Measurements from ENCODE around the gene APOC4.
A peak's percentile ranks its signal among the peaks of the same experiment; 100 is the strongest.

The APOC4 gene

DNA sequence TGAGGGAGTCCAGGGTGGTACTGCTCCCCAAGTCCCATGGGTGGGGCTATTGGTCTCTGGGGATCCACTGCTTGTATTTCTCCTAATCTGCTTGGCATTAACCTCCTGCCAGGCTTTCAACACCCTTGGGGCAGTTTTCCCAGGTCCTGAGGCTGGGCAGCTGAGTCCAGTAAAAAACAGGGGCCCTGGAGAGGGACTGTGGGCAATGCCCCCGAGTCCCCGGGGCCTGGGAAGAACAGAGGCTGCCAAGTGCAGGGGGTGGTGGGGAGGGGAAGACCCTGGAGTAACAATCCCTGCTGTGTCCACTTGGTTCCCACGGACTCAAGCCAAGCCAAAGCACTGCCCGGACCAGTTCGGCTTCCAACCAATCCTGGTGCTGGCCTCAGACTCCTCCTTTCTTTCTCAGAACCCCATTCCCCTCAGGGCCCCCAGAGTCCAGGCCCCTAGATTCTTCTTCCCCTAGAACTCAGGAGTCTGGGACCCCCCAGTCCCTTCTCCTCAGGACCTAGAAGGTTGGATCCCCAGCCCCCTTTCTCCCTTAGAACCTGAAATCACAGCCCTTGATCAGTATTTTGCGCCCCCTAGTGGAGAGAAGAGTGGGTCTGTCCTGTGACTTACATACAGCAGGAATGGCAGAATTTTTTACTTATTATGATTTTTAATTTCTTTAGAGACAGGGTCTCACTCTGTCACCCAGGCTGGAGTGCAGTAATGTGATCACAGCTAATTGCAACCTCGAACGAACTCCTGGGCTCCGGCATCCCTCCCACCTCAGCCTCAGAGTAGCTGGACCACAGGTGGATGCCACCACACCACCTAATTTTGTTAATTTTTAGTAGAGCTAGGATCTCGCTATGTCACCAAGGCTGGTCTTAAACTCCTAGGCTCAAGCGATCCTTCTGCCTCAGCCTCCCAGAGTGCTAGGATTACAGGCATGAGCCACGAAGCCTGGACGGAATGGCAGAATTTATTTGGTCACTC, 9.4 kb downstream of the APOC4 start:
- H3K9me3 ChIP-seq = no peaks in the 10 kb centered on the region
- peak; percentile 82 for DNase-seq
- H3K27me3 ChIP-seq = no peaks in the 10 kb centered on the region
- H3K4me1 ChIP-seq = 0 out of 2 replicates have a peak, but pooled peaks cover 3% of the 10 kb centered on the region
- TF ChIP-seq, protein P1, sequence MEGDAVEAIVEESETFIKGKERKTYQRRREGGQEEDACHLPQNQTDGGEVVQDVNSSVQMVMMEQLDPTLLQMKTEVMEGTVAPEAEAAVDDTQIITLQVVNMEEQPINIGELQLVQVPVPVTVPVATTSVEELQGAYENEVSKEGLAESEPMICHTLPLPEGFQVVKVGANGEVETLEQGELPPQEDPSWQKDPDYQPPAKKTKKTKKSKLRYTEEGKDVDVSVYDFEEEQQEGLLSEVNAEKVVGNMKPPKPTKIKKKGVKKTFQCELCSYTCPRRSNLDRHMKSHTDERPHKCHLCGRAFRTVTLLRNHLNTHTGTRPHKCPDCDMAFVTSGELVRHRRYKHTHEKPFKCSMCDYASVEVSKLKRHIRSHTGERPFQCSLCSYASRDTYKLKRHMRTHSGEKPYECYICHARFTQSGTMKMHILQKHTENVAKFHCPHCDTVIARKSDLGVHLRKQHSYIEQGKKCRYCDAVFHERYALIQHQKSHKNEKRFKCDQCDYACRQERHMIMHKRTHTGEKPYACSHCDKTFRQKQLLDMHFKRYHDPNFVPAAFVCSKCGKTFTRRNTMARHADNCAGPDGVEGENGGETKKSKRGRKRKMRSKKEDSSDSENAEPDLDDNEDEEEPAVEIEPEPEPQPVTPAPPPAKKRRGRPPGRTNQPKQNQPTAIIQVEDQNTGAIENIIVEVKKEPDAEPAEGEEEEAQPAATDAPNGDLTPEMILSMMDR (IDR thresholded peaks at IDR 0.05; ENCODE audit: low read depth, low read length) = peak; percentile 91
- H3K4me3 ChIP-seq (ENCODE audit: low read depth, low read length) = no peak overlapping the region
- no peaks in the 10 kb centered on the region; the same call in 1 of the 2 replicates for H3K36me3 ChIP-seq

DNA sequence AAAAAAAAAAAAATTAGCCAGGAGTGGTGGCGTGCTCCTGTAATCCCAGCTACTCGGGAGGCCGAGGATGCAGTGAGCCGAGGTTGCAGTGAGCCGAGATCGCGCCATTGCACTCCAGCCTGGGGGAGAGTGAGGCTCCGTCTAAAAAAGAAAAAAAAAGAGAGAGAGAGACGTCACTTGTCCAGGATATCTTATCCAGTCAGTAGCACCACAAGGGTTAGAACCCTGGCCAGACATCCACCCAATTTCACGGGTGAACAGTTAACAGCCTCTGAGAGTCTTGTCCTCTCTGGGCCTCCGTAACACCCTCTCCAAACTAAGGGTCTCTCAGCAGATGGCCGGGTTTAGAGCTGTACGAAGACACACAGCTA, 12.2 kb downstream of the APOC4 start:
- Histone ChIP-seq H3K9me3 (no peaks in the 10 kb centered on the region), H3K4me3 (ENCODE audit: low read depth, low read length) (peak overlapping the region; percentile 99), H3K36me3 (no peaks in the 10 kb centered on the region; the same call in 1 of the 2 replicates), H3K27me3 (no peaks in the 10 kb centered on the region), H3K4me1 (0 out of 2 replicates have a peak, but pooled peaks cover under 1% of the 10 kb centered on the region)
- no peak for DNase-seq
- TF ChIP-seq, protein P1 (IDR thresholded peaks at IDR 0.05; ENCODE audit: low read depth, low read length) = no peak

DNA sequence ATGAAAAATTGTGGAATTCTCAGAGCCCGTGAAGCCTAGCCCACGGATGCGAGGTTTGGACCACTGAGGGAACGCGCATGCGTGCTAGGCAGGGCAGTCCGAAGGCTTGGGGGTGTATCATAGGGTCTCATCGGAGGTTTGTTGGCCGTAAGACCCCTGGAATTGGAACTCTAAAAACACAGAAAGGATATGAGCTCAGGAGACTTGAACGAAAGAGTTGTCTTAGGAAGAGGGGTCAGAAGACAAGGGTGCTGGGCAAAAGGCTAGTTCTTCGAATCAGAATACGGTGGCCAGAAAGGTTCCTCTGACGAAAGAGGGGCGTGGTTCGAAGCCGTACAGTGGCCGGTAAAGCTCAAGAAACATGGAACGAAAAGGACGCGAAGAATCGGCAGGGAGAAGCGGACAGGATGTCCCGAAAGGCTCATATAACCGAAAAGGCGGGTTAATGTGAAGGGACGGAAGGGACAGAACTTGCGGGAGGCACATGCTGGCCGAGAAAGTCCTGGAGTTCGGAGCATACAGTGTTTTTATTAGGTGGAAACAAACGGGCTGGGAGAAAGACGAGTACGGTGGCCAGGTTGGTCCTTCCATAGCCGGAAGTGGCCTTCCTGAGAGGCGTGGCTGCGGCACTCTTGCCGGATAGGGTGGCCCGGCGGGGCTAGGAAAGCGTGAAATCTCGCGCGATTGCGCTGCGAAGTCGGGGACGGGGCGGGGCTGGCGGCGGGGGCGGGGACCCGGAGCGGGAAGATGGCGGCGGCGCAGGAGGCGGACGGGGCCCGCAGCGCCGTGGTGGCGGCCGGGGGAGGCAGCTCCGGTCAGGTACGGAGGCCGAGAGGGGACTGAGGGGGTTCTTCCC, 12.8 kb downstream of the APOC4 start, which contains the start of gene CLPTM1:
Gene CLPTM1 (plus strand): TSS at position 732 of the 856 bp plus-strand sequence. CDS start 16 bp downstream, at position 748.
- H3K4me1 ChIP-seq = no peaks in the 10 kb centered on the region

DNA sequence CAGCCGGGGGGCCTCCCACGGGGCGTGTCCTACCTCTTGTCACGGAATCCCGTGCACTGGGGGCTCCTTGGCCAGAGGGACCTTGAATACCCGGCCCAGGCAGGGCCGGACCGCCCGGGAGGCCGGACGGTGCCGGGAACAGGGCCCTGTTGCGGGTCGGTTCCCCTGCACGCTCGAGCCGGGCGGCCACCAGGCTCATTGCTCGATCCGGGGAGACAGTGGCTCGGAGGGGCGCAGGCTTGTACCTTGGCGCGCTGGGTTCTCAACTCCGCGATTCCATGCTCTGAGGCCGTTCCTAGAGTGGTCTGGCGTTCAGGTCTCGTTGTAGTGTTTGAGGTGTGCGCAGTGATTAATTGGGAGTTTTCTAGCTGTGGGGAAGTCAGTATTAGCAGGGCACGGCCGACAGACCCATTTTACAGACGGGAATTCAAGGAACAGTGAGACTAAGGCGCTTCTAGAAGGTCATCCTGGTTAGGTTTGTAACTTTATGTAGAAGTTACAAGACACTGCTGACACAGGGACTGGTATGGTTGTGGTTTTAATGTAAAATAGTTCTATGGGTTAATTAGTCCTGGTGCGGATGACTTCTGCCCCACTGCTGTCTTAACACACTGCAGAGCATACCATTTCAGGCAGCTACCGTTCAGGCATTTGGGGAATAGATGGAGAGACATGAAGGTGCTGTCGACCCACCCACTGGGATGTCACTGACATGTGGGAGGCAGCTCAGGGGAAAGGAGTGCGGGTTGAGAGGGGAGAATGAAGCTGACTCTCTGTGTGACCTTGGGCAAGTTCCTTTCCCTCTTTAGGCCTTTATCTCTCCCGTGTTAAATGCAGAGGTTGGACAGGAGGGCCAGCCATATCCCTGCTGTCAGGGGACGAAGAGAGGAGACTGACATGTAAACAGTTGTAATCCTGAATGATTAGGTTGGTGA, 13.7 kb downstream of the APOC4 start:
- peak overlapping the region; percentile 99 for H3K4me3 ChIP-seq (ENCODE audit: low read depth, low read length)
- H3K36me3 ChIP-seq = peaks cover 4% of the 10 kb centered on the region; the same call in 1 of the 2 replicates
- no peaks in the 10 kb centered on the region for H3K4me1 ChIP-seq
- H3K27me3 ChIP-seq = no peaks in the 10 kb centered on the region
- DNase-seq = no peak
- TF ChIP-seq, protein P1 (IDR thresholded peaks at IDR 0.05; ENCODE audit: low read depth, low read length) = no peak
- H3K9me3 ChIP-seq = no peaks in the 10 kb centered on the region

More for the DNA sequence above, 12.8 kb downstream of the APOC4 start, which contains the start of gene CLPTM1:
- Histone ChIP-seq H3K9me3 (no peaks in the 10 kb centered on the region), H3K4me3 (ENCODE audit: low read depth, low read length) (peak within 1 kb of the TSS; percentile 99), H3K27me3 (no peaks in the 10 kb centered on the region), H3K36me3 (peaks cover under 1% of the 10 kb centered on the region)
- DNase-seq = peak; percentile 98
- TF ChIP-seq, protein P1 (IDR thresholded peaks at IDR 0.05; ENCODE audit: low read depth, low read length) = no peak

DNA sequence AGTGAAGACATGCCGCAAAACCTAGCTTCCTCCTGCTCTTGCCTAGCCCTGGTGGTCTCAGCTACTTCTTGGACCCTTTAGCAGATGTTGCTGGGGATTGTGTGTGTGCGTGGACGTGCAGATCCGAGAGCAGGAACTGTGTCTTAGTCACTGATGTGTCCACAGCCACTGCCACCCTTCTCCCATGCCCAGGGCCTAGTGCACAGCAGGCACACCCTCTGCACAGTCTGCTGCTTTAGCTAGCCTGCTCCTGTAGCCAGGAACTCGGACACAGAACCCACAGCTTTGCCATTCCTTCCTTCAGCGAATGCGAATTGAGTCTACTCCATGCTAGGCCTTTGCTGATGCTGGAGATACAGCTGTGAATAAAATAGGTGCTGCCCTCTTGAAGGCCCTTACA, 15.5 kb downstream of the APOC4 start:
- TF ChIP-seq, protein P1 (IDR thresholded peaks at IDR 0.05; ENCODE audit: low read depth, low read length) = no peak
- no peak for DNase-seq
- H3K27me3 ChIP-seq = no peaks in the 10 kb centered on the region
- peaks cover 10% of the 10 kb centered on the region for H3K36me3 ChIP-seq
- H3K4me1 ChIP-seq = no peaks in the 10 kb centered on the region
- H3K4me3 ChIP-seq (ENCODE audit: low read depth, low read length) = no peak overlapping the region
- no peaks in the 10 kb centered on the region for H3K9me3 ChIP-seq
